HCT116 (cell line): Measurements from ENCODE around the gene PDSS1. TPM values are rescaled to one million over a fixed set of nuclear protein-coding genes. Genes with fewer than 3 reads are reported as not detected.

Experiments used
- ATAC-seq: fragments of 200-7000 bp; cut with Tn5 transposase; 2 replicates; pipeline ENCODE4 v1.9.1; 2020; ENCODE audit warnings: mild to moderate bottlenecking, moderate library complexity
- BruUV-seq: library from RNA; stranded (reverse); fragments of 400-500 nt; replicated peaks from 2 replicates; lab custom pipeline; 2021; lab: Mats Ljungman, UMichigan
- CTCF ChIA-PET: fragments of 300-600 bp; sonication (Branson Sonifier 250); formaldehyde crosslinking; loops from one replicate; lab custom pipeline; 2021; ENCODE audit warnings: antibody characterized with exemption; lab: Charles Lee
- POLR2A ChIA-PET: fragments of 300-600, 350-600 bp; sonication (Branson Sonifier 250); formaldehyde crosslinking; loops from one replicate; lab custom pipeline; 2021; ENCODE audit warnings: antibody characterized with exemption; lab: Charles Lee
- RAD21 ChIA-PET, 2 experiments: fragments of 300-600 bp; sonication (Branson Sonifier 250); formaldehyde crosslinking; loops; one replicate each; lab custom pipeline; 2023; ENCODE audit warnings: low total read pairs in 2 of 2; ENCODE audit not compliant: uncharacterized antibody in 2 of 2, unreplicated experiment in 2 of 2, low non-redundant PET in 1 of 2; lab: Charles Lee
- DNase-seq: peaks from one replicate; pipeline ENCODE4 v3.0.0-alpha.2; 2010; ENCODE audit warnings: low read depth, low spot score
- H2AFZ ChIP-seq: fragments of 200-600 bp; shearing (Covaris generic), sonication (generic); 2 replicates; pipeline ENCODE4 v1.6.1; 2017; ENCODE audit warnings: low read depth, mixed run types, mixed read lengths, antibody characterized with exemption, low read length; ENCODE audit not compliant: poor library complexity, severe bottlenecking
- H3K27ac ChIP-seq: 2 replicates; pipeline ENCODE4 v1.5.1; 2012; ENCODE audit warnings: low read depth, low read length
- H3K27me3 ChIP-seq: fragments of 200-600 bp; sonication (generic); 2 replicates; pipeline ENCODE4 v1.6.1; 2016; ENCODE audit warnings: mixed run types, low read length, mixed read lengths; ENCODE audit not compliant: insufficient read depth
- H3K36me3 ChIP-seq, 2 experiments: fragments of 200-500 bp in 1 of 2; fragments of 200-600 bp in 1 of 2; sonication (Bioruptor generic) in 1 of 2; sonication (generic) in 1 of 2; 2 replicates each; pipeline versions ENCODE4 v1.5.1 to v1.6.1; 2014 to 2016; ENCODE audit warnings: low read length in 2 of 2, inconsistent platforms in 1 of 2, mixed read lengths in 1 of 2, mixed run types in 1 of 2; ENCODE audit not compliant: insufficient read depth in 2 of 2, control insufficient read depth in 1 of 2
- H3K4me1 ChIP-seq, 2 experiments: fragments of 200-600 bp in 1 of 2; sonication (generic) in 1 of 2; 2 replicates each; pipeline versions ENCODE4 v1.5.1 to v1.6.1; 2012 to 2017; ENCODE audit warnings: low read length in 2 of 2, inconsistent platforms in 1 of 2, mild to moderate bottlenecking in 1 of 2, mixed read lengths in 1 of 2, mixed run types in 1 of 2, moderate library complexity in 1 of 2; ENCODE audit not compliant: insufficient read depth in 2 of 2, control insufficient read depth in 1 of 2
- H3K4me2 ChIP-seq: fragments of 200-600 bp; sonication (generic); 2 replicates; pipeline ENCODE4 v1.6.1; 2017; ENCODE audit warnings: mixed run types, low read length, mixed read lengths
- H3K4me3 ChIP-seq, 2 experiments: fragments of 200-600 bp in 1 of 2; sonication (generic) in 1 of 2; replicated peaks in 1 of 2; 2 replicates each; pipeline ENCODE4 v1.5.1; 2011 to 2016; ENCODE audit warnings: low read length in 2 of 2, control low read depth in 1 of 2, low read depth in 1 of 2, mild to moderate bottlenecking in 1 of 2, mixed read lengths in 1 of 2, mixed run types in 1 of 2
- H3K79me2 ChIP-seq: fragments of 200-600 bp; sonication (generic); 2 replicates; pipeline ENCODE4 v1.6.1; 2017; ENCODE audit warnings: mild to moderate bottlenecking, mixed run types, low read length, moderate library complexity, mixed read lengths; ENCODE audit not compliant: insufficient read depth
- H3K9ac ChIP-seq: fragments of 200-600 bp; sonication (generic); 2 replicates; pipeline ENCODE4 v1.6.1; 2016; ENCODE audit warnings: low read length, mixed read lengths
- H3K9me2 ChIP-seq: fragments of 200-600 bp; sonication (generic), shearing (Covaris generic); 2 replicates; pipeline ENCODE4 v1.6.1; 2017; ENCODE audit warnings: mixed run types, mild to moderate bottlenecking, moderate library complexity; ENCODE audit not compliant: insufficient read depth
- H3K9me3 ChIP-seq, 2 experiments: fragments of 200-500 bp in 1 of 2; fragments of 200-600 bp in 1 of 2; sonication (Bioruptor generic) in 1 of 2; sonication (generic) in 1 of 2; 2 replicates each; pipeline ENCODE4 v1.6.1; 2014 to 2017; ENCODE audit warnings: low read length in 2 of 2, mixed read lengths in 2 of 2, inconsistent platforms in 1 of 2, low read depth in 1 of 2, mild to moderate bottlenecking in 1 of 2, mixed run types in 1 of 2, moderate library complexity in 1 of 2; ENCODE audit not compliant: control insufficient read depth in 1 of 2, insufficient read depth in 1 of 2
- H4K20me1 ChIP-seq: fragments of 200-600 bp; sonication (generic), shearing (Covaris generic); 2 replicates; pipeline ENCODE4 v1.6.1; 2017; ENCODE audit warnings: mixed run types, mild to moderate bottlenecking, moderate library complexity; ENCODE audit not compliant: insufficient read depth
- ATF3 ChIP-seq: IDR thresholded peaks from 2 replicates; pipeline ENCODE4 v1.6.1; 2012
- EGR1 ChIP-seq: IDR thresholded peaks from 2 replicates; pipeline ENCODE4 v1.6.1; 2012; ENCODE audit warnings: low read depth
- ELF1 ChIP-seq: IDR thresholded peaks from 2 replicates; pipeline ENCODE4 v1.6.1; 2012; ENCODE audit warnings: low read depth, borderline replicate concordance
- EZH2 ChIP-seq: fragments of 200-600 bp; sonication (generic); IDR thresholded peaks from 2 replicates; pipeline ENCODE4 v1.6.1; 2017; ENCODE audit warnings: antibody characterized with exemption, mixed run types
- RAD21 ChIP-seq: IDR thresholded peaks from 2 replicates; pipeline ENCODE4 v1.6.1; 2012; ENCODE audit warnings: low read depth, mild to moderate bottlenecking
- ZFX ChIP-seq: fragments of 450-650 bp; IDR thresholded peaks from 2 replicates; pipeline ENCODE4 v1.6.1; 2017
- ZNF274 ChIP-seq: fragments of 200-500 bp; sonication (Bioruptor generic); IDR thresholded peaks from 2 replicates; pipeline ENCODE4 v1.6.1; 2014; ENCODE audit warnings: mild to moderate bottlenecking, low read depth, low read length, inconsistent platforms
- intact Hi-C: fragments of 100-400 bp; cut with micrococcal nuclease; formaldehyde crosslinking; loops from 2 replicates; pipeline ENCODE4 v1.10.0; 2022
- total RNA-seq: library from RNA; stranded (reverse); gene quantifications from one replicate; pipeline ENCODE4 v1.2.1, GENCODE V29; 2021; ENCODE audit not compliant: unreplicated experiment
- TF ChIP-seq, protein P1 (sequence below): IDR thresholded peaks from 2 replicates; pipeline ENCODE4 v1.6.1; 2012
- TF ChIP-seq, protein P2 (sequence below), 3 experiments: fragments of 200-600 bp in 1 of 3; sonication (generic) in 1 of 3; IDR thresholded peaks in 2 of 3; conservative IDR thresholded peaks in 1 of 3; 2 replicates each; pipeline ENCODE4 v1.5.1; 2012 to 2017; ENCODE audit warnings: low read depth in 2 of 3, low read length in 2 of 3, antibody characterized with exemption in 1 of 3, borderline replicate concordance in 1 of 3, control low read depth in 1 of 3, mild to moderate bottlenecking in 1 of 3, mixed read lengths in 1 of 3, mixed run types in 1 of 3, moderate library complexity in 1 of 3; ENCODE audit not compliant: insufficient read depth in 1 of 3

Gene PDSS1
- total RNA-seq, 1 experiment from 2014 or later: 23.5 TPM

DNA sequence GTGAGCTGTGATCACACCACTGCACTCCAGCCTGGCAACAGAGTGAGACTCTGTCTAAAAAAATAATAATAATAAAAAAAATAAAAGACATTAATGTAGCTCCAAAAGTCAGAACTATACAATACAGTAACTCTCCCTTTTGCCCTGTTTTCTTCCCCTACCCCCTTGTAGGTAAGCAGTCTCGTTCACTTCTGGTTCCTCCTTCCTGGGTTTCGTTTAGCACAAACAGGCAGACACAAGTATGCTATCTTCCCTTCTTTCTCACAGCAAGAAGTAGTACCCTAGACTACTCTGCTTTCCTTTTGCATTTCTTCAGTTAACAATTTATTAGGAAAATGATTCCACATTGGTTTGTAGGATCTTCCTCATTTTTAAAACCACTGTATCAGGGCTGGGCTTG is 33.1 kb downstream of the PDSS1 start:
- H3K36me3 ChIP-seq: peaks cover 27 to 47% of the 10 kb centered on the region in 2 experiments; a peak in 3 of 4 replicates
- no peak overlapping the region for H2AFZ ChIP-seq
- CTCF ChIA-PET: no interaction called here
- POLR2A ChIA-PET: no interaction called here
- H3K4me3 ChIP-seq: no peak overlapping the region
- TF ChIP-seq, protein P1, sequence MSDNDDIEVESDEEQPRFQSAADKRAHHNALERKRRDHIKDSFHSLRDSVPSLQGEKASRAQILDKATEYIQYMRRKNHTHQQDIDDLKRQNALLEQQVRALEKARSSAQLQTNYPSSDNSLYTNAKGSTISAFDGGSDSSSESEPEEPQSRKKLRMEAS: no peak
- TF ChIP-seq ELF1 (no peak), RAD21 (no peak), ZFX (no peak), ATF3 (no peak), ZNF274 (no peak), EZH2 (no peak), EGR1 (no peak)
- TF ChIP-seq, protein P2, sequence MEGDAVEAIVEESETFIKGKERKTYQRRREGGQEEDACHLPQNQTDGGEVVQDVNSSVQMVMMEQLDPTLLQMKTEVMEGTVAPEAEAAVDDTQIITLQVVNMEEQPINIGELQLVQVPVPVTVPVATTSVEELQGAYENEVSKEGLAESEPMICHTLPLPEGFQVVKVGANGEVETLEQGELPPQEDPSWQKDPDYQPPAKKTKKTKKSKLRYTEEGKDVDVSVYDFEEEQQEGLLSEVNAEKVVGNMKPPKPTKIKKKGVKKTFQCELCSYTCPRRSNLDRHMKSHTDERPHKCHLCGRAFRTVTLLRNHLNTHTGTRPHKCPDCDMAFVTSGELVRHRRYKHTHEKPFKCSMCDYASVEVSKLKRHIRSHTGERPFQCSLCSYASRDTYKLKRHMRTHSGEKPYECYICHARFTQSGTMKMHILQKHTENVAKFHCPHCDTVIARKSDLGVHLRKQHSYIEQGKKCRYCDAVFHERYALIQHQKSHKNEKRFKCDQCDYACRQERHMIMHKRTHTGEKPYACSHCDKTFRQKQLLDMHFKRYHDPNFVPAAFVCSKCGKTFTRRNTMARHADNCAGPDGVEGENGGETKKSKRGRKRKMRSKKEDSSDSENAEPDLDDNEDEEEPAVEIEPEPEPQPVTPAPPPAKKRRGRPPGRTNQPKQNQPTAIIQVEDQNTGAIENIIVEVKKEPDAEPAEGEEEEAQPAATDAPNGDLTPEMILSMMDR (IDR thresholded peaks at IDR 0.05 in 2 of 3, conservative IDR thresholded peaks at IDR 0.05 in 1 of 3; ENCODE audit: borderline replicate concordance in 1 of 3, insufficient read depth in 1 of 3, low read depth in 2 of 3, low read length in 2 of 3): no peak
- no peaks in the 10 kb centered on the region for H3K27me3 ChIP-seq
- RAD21 ChIA-PET: no interaction called here
- H4K20me1 ChIP-seq: no peaks in the 10 kb centered on the region
- H3K27ac ChIP-seq: no peak overlapping the region
- H3K79me2 ChIP-seq: peaks cover 3% of the 10 kb centered on the region; the same call in 1 of the 2 replicates
- H3K9me2 ChIP-seq: no peaks in the 10 kb centered on the region
- ATAC-seq: no peak
- no TSS peak for BruUV-seq
- no peaks in the 10 kb centered on the region for H3K9me3 ChIP-seq
- H3K9ac ChIP-seq: no peak overlapping the region
- H3K4me1 ChIP-seq: no peaks in the 10 kb centered on the region
- no peak for DNase-seq
- no peak overlapping the region for H3K4me2 ChIP-seq
- intact Hi-C loops: no loop called here
